ENCODE results near the gene DNAJB1. TPM values are rescaled to one million over a fixed set of nuclear protein-coding genes. Genes with fewer than 3 reads are reported as not detected.

Gene DNAJB1
- total RNA-seq, 2 experiments from 2014 or later, result 86.0 to 103 TPM

- peak overlapping the region; percentile 78 for H3K4me3 Mint-ChIP-seq
- peak overlapping the region; percentile 24 for H3K27ac Mint-ChIP-seq
- CTCF ChIA-PET, result interaction anchor here (0.6 to 4.3 kb wide), 11 partner anchors 9 to 358 kb away, joined by 3 to 29 read pairs (median 7); partner anchors contain the start of gene ASF1B
- no peaks in the 10 kb centered on the region for H3K9me3 Mint-ChIP-seq (ENCODE audit: low read depth)
- peaks cover 2% of the 10 kb centered on the region for H3K36me3 Mint-ChIP-seq
- DNase-seq, result no peak
- ATAC-seq, result no peak
- peaks cover 7% of the 10 kb centered on the region for H3K27me3 Mint-ChIP-seq
- H3K4me1 Mint-ChIP-seq, result peaks cover 18% of the 10 kb centered on the region
Measured at GRCh38 chr19:14494910-14495671, 23.1 kb downstream of the DNAJB1 start.

GRCh38 chr19:14494411-14494810 is 23.8 kb downstream of the DNAJB1 start:
- DNase-seq (no peak), ATAC-seq (no peak)
- Mint-ChIP-seq H3K36me3 (peaks cover 3% of the 10 kb centered on the region), H3K9me3 (ENCODE audit: low read depth) (no peaks in the 10 kb centered on the region), H3K4me1 (peaks cover 18% of the 10 kb centered on the region), H3K27me3 (peaks cover 7% of the 10 kb centered on the region), H3K4me3 (peak overlapping the region; percentile 36), H3K27ac (peak overlapping the region; percentile 34)
- CTCF ChIA-PET, result interaction anchor here (1.3 to 4.3 kb wide), 5 partner anchors 10 to 347 kb away, joined by 3 to 29 read pairs (median 16); no protein-coding TSS in a partner anchor

- ATAC-seq (no peak), DNase-seq (no peak)
- H3K36me3 Mint-ChIP-seq, result peaks cover 4% of the 10 kb centered on the region
- no peaks in the 10 kb centered on the region for H3K9me3 Mint-ChIP-seq (ENCODE audit: low read depth)
- peaks cover 7% of the 10 kb centered on the region for H3K27me3 Mint-ChIP-seq
- peaks cover 18% of the 10 kb centered on the region for H3K4me1 Mint-ChIP-seq
- CTCF ChIA-PET, result interaction anchor here (1.2 to 2.1 kb wide), 4 partner anchors 12 to 15 kb away, joined by 3 to 5 read pairs (median 4); no protein-coding TSS in a partner anchor
- H3K27ac Mint-ChIP-seq, result no peak overlapping the region
- H3K4me3 Mint-ChIP-seq, result no peak overlapping the region
Measured at GRCh38 chr19:14492756-14493337, 25.4 kb downstream of the DNAJB1 start.

- H3K36me3 Mint-ChIP-seq, result peaks cover 3% of the 10 kb centered on the region
- no peak for ATAC-seq
- H3K4me3 Mint-ChIP-seq, result no peak overlapping the region
- H3K27me3 Mint-ChIP-seq, result no peaks in the 10 kb centered on the region
- no peak for DNase-seq
- H3K27ac Mint-ChIP-seq, result no peak overlapping the region
- no peaks in the 10 kb centered on the region for H3K9me3 Mint-ChIP-seq (ENCODE audit: low read depth)
- peaks cover 6% of the 10 kb centered on the region for H3K4me1 Mint-ChIP-seq
- CTCF ChIA-PET, result interaction anchor here (1.1 to 5.3 kb wide), 11 partner anchors 9 to 351 kb away, joined by 3 to 29 read pairs (median 5); partner anchors contain the start of genes PKN1 and PTGER1
Measured at GRCh38 chr19:14487370-14488125, 30.6 kb downstream of the DNAJB1 start.

GRCh38 chr19:14482172-14482941 is 35.8 kb downstream of the DNAJB1 start:
- DNase-seq (no peak), ATAC-seq (no peak)
- Mint-ChIP-seq H3K36me3 (no peaks in the 10 kb centered on the region), H3K27ac (no peak overlapping the region), H3K4me3 (no peak overlapping the region), H3K9me3 (ENCODE audit: low read depth) (no peaks in the 10 kb centered on the region), H3K27me3 (no peaks in the 10 kb centered on the region), H3K4me1 (peaks cover 13% of the 10 kb centered on the region)
- CTCF ChIA-PET, result interaction anchor here (1.1 to 6.2 kb wide), 8 partner anchors 10 to 346 kb away, joined by 3 to 90 read pairs (median 24); partner anchors contain the start of genes ASF1B, DDX39A and PKN1

GRCh38 chr19:14480700-14481079 is 37.5 kb downstream of the DNAJB1 start:
- no peaks in the 10 kb centered on the region for H3K36me3 Mint-ChIP-seq
- CTCF ChIA-PET, result interaction anchor here (0.6 to 6.2 kb wide), 36 partner anchors 8 to 399 kb away, joined by 3 to 90 read pairs (median 6); partner anchors contain the start of genes ADGRE5, ASF1B, DDX39A and DNAJB1
- no peaks in the 10 kb centered on the region for H3K27me3 Mint-ChIP-seq
- ATAC-seq (no peak), DNase-seq (no peak)
- no peaks in the 10 kb centered on the region for H3K9me3 Mint-ChIP-seq (ENCODE audit: low read depth)
- no peak overlapping the region for H3K27ac Mint-ChIP-seq
- H3K4me3 Mint-ChIP-seq, result no peak overlapping the region
- peaks cover 15% of the 10 kb centered on the region for H3K4me1 Mint-ChIP-seq

GRCh38 chr19:14479975-14480699 is 38.1 kb downstream of the DNAJB1 start:
- H3K4me1 Mint-ChIP-seq, result peaks cover 18% of the 10 kb centered on the region

GRCh38 chr19:14479309-14479974 is 38.8 kb downstream of the DNAJB1 start:
- CTCF ChIA-PET, result interaction anchor here (0.6 to 6.2 kb wide), 40 partner anchors 7 to 1594 kb away, joined by 3 to 90 read pairs (median 6); partner anchors contain the start of genes ADGRE5, ASF1B, DDX39A and DNAJB1
- Mint-ChIP-seq H3K4me1 (peaks cover 23% of the 10 kb centered on the region), H3K9me3 (ENCODE audit: low read depth) (no peaks in the 10 kb centered on the region), H3K27ac (no peak overlapping the region), H3K4me3 (no peak overlapping the region), H3K36me3 (no peaks in the 10 kb centered on the region), H3K27me3 (peaks cover 5% of the 10 kb centered on the region)
- no peak for ATAC-seq
- DNase-seq, result no peak

More at GRCh38 chr19:14479975-14480699, 38.1 kb downstream of the DNAJB1 start:
- DNase-seq (peak; percentile 79), ATAC-seq (peak; percentile 83)
- no peak overlapping the region for H3K27ac Mint-ChIP-seq
- H3K27me3 Mint-ChIP-seq, result no peaks in the 10 kb centered on the region
- CTCF ChIA-PET, result interaction anchor here (0.6 to 6.2 kb wide), 40 partner anchors 8 to 1595 kb away, joined by 3 to 90 read pairs (median 6); partner anchors contain the start of genes ADGRE5, ASF1B, DDX39A and DNAJB1
- no peak overlapping the region for H3K4me3 Mint-ChIP-seq
- no peaks in the 10 kb centered on the region for H3K36me3 Mint-ChIP-seq
- no peaks in the 10 kb centered on the region for H3K9me3 Mint-ChIP-seq (ENCODE audit: low read depth)

- H3K27ac Mint-ChIP-seq, result no peak overlapping the region
- H3K4me3 Mint-ChIP-seq, result no peak overlapping the region
- CTCF ChIA-PET, result interaction anchor here (0.8 to 6.2 kb wide), 15 partner anchors 10 to 341 kb away, joined by 3 to 90 read pairs (median 8); partner anchors contain the start of genes ASF1B, DDX39A, GIPC1 and PKN1
- H3K27me3 Mint-ChIP-seq, result peaks cover 10% of the 10 kb centered on the region
- peaks cover 26% of the 10 kb centered on the region for H3K4me1 Mint-ChIP-seq
- no peak for ATAC-seq
- H3K36me3 Mint-ChIP-seq, result no peaks in the 10 kb centered on the region
- no peaks in the 10 kb centered on the region for H3K9me3 Mint-ChIP-seq (ENCODE audit: low read depth)
- no peak for DNase-seq
Measured at GRCh38 chr19:14478113-14478545, 40.1 kb downstream of the DNAJB1 start.

GRCh38 chr19:14477418-14478112 is 40.6 kb downstream of the DNAJB1 start:
- Mint-ChIP-seq H3K4me3 (no peak overlapping the region), H3K27ac (no peak overlapping the region), H3K27me3 (peaks cover 15% of the 10 kb centered on the region), H3K9me3 (ENCODE audit: low read depth) (no peaks in the 10 kb centered on the region), H3K36me3 (no peaks in the 10 kb centered on the region), H3K4me1 (peaks cover 30% of the 10 kb centered on the region)
- CTCF ChIA-PET, result interaction anchor here (0.9 to 6.2 kb wide), 10 partner anchors 10 to 341 kb away, joined by 3 to 90 read pairs (median 6); partner anchors contain the start of genes ASF1B, DDX39A and PKN1
- DNase-seq (no peak), ATAC-seq (no peak)

Measured in activated CD8-positive, alpha-beta memory T cell treated with anti-CD3 and anti-CD28 coated beads, Interleukin-2, amount 10 ng/mL, durations not matched to agents 7 days and 5 days (primary cell).